C4-2B (cell line): ENCODE data around the gene MAB21L2.
"Not testable (repeated sequence)": the region's sequence is repeated elsewhere in the genome, so short reads cannot be mapped to it uniquely, and the experiment has no call there.

Experiments used
- H3K27ac ChIP-seq: fragments of 450-650 bp; 2 replicates; pipeline ENCODE4 v1.5.1; 2017
- CTCF ChIP-seq: fragments of 450-650 bp; conservative IDR thresholded peaks from 2 replicates; pipeline ENCODE4 v1.5.1; 2017; ENCODE audit warnings: mild to moderate bottlenecking
- ZFX ChIP-seq: fragments of 450-650 bp; IDR thresholded peaks from 2 replicates; pipeline ENCODE4 v1.6.1; 2017

The MAB21L2 gene

GRCh38 chr4:150546286-150546685 lies 35.7 kb upstream of the MAB21L2 start:
- TF ChIP-seq CTCF (no peak), ZFX (no peak)
- no peak overlapping the region for H3K27ac ChIP-seq

- TF ChIP-seq CTCF (no peak), ZFX (no peak)
- no peak overlapping the region for H3K27ac ChIP-seq
Observed at GRCh38 chr4:150547154-150547838, 34.7 kb upstream of the MAB21L2 start.

GRCh38 chr4:150557811-150558210 lies 24.1 kb upstream of the MAB21L2 start:
- H3K27ac ChIP-seq: not testable (repeated sequence)

GRCh38 chr4:150561143-150561737 lies 20.7 kb upstream of the MAB21L2 start:
- no peak overlapping the region for H3K27ac ChIP-seq
- TF ChIP-seq ZFX (no peak), CTCF (no peak)

- H3K27ac ChIP-seq: no peak overlapping the region
- no peak for TF ChIP-seq CTCF
- no peak for TF ChIP-seq ZFX
Observed at GRCh38 chr4:150562250-150562649, 19.7 kb upstream of the MAB21L2 start.

GRCh38 chr4:150562751-150563150 lies 19.2 kb upstream of the MAB21L2 start:
- no peak for TF ChIP-seq ZFX
- TF ChIP-seq CTCF: no peak
- H3K27ac ChIP-seq: no peak overlapping the region

- H3K27ac ChIP-seq: not testable (repeated sequence)
Observed at GRCh38 chr4:150564967-150565366, 17.0 kb upstream of the MAB21L2 start.

GRCh38 chr4:150567070-150567469 lies 14.9 kb upstream of the MAB21L2 start:
- TF ChIP-seq ZFX (no peak), CTCF (no peak)
- H3K27ac ChIP-seq: no peak overlapping the region
